GM20431 (cell line): ENCODE data around the gene RPRD1B.
"Not testable (repeated sequence)": the region's sequence is repeated elsewhere in the genome, so short reads cannot be mapped to it uniquely, and the experiment has no call there.

Source experiments
- in situ Hi-C: fragments of 300-500 bp; cut with MseI, MboI; formaldehyde crosslinking; loops from one replicate; pipeline ENCODE4 v1.15.0; 2020; ENCODE audit warnings: low sequenced_read_pairs; ENCODE audit not compliant: unreplicated experiment

RPRD1B gene

GRCh38 chr20:38092260-38092857 lies 58.8 kb downstream of the RPRD1B start:
- in situ Hi-C loops: no loop called here

GRCh38 chr20:38092915-38093314 lies 59.4 kb downstream of the RPRD1B start:
- in situ Hi-C loops: no loop called here

DNA sequence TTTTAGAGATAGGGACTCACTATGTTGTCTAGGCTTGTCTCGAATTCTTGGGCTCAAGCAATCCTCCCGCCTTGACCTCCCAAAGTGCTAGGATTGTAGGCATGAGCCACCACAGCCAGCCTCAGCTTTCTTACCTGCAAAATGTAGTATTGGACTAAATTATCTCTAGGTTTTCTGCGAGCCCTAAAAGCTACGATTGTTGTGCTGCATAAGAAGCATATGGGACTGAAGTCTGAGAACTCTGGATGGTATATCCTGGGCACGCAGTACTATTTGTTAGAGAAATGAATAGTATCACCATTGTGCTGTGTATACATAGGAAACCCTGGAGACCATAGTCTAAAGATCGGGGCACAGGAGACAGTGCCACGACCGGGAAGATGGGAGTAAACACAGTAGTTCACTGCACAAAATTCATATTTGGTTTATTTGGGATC lies 60.1 kb downstream of the RPRD1B start:
- in situ Hi-C loops: no loop called here

GRCh38 chr20:38094373-38094891 lies 60.9 kb downstream of the RPRD1B start:
- in situ Hi-C loops: no loop called here

- in situ Hi-C loops: no loop called here
Observed at GRCh38 chr20:38095017-38095686, 61.6 kb downstream of the RPRD1B start.

DNA sequence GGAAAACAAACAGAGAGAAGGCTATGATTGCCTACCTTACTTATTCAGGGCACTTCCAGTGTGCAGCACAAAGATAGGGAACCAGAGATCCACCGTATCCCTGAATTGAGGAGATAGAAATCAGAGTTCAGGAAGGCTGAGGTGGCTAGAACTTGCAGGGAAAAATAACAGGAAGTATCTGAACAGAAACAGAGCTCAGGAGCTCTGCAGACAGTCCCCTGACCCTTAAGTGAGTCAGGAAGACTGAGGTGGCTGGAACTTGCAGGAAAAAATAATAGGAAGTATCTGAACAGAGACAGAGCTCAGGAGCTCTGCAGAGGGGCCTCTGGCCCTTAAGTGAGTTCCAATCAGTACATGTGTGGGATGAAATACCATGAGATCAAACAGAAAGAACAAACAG lies 65.4 kb downstream of the RPRD1B start:
- in situ Hi-C loops: no loop called here

GRCh38 chr20:38102206-38102605 lies 68.7 kb downstream of the RPRD1B start:
- in situ Hi-C loops: not testable (repeated sequence)

DNA sequence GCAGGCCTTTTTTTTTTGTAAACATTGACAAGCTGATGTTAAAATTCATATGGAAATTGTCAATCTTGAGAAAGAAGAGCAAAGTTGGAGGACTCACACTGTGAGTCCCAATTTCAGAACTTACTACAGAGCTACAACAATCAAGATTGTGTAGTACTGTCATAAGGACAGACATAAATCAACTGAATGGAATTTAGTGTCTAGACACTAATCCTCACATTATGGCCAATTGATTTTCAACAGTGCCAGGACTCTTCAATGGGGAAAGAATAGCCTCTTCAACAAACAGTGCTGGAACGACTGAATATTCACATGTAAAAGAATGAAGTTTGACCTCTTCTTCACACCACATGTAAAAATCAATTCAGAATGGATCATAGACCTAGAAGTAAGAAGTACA lies 70.7 kb downstream of the RPRD1B start:
- in situ Hi-C loops: no loop called here

- in situ Hi-C loops: no loop called here
Observed at GRCh38 chr20:38106461-38106860, 72.9 kb downstream of the RPRD1B start.

GRCh38 chr20:38107386-38107785 lies 73.8 kb downstream of the RPRD1B start:
- in situ Hi-C loops: not testable (repeated sequence)

GRCh38 chr20:38107916-38108315 lies 74.4 kb downstream of the RPRD1B start:
- in situ Hi-C loops: not testable (repeated sequence)

DNA sequence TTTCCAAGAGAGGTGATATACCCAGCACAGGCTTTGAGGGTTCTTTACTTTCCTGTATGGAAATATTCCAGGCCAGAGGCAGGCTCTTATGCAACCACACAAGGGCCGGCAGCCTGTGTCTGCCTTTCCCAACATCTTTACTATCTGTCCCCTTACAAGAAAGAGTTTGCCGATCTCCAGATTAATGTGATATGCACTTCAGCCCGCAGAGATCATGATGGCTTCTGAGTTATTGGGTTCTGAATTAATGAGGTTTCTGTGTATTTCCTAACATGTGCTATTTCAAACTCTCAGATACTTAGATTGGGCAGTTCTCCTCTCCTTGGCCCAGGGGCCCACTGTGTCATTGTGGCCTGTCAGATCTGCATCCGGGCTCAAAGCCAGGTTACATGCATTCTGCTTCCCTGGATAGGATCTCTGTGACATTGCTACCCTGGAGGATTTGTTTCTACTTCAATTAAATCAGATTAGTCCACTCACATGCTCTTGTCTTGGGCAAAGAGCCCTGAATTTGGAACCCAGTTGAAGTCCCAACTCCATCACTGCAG lies 75.0 kb downstream of the RPRD1B start:
- in situ Hi-C loops: no loop called here

- in situ Hi-C loops: no loop called here
Observed at GRCh38 chr20:38108986-38109541, 75.5 kb downstream of the RPRD1B start.

- in situ Hi-C loops: no loop called here
Observed at GRCh38 chr20:38109591-38110524, 76.3 kb downstream of the RPRD1B start.

- in situ Hi-C loops: no loop called here
Observed at GRCh38 chr20:38110525-38111178, 77.1 kb downstream of the RPRD1B start.

DNA sequence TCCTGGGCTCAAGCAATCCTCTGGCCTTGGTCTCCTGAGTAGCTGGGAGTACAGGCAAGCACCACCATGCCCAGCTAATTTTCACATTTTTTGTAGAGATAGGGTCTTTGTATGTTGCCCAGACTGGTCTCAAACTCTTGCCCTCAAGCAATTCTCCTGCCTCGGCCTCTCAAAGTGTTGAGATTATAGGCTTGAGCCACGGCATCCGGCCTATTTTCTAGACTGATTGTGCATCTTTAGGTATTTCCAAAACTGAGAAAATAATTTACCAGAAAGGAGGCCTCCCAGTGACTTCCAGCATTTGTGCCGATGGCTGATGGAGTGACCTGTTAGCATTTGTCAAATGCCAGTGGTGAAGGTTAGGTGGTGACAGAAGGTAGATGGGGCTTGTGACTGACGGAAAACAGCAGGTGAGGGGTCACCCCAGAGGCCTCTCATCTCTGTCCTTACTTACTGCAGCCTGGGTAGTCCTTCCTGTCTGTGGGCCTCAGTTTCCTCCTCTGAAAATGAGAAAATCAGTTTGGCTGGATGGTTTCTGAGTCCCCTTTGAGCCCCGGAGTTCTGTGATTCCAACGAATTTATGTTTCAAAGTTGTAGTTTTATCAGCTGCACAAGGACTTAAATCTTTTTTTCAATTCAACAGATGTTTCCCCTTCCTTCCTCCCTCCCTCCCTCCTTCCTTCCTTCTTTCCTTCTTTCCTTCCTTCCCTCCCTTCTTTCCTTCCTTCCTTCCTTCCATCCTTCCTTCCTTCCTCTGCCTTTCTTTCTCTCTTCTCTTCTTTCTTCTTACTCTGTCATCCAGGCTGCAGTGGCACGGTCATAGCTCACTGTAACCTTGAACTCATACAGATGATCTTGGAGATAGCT lies 78.1 kb downstream of the RPRD1B start:
- in situ Hi-C loops: no loop called here

DNA sequence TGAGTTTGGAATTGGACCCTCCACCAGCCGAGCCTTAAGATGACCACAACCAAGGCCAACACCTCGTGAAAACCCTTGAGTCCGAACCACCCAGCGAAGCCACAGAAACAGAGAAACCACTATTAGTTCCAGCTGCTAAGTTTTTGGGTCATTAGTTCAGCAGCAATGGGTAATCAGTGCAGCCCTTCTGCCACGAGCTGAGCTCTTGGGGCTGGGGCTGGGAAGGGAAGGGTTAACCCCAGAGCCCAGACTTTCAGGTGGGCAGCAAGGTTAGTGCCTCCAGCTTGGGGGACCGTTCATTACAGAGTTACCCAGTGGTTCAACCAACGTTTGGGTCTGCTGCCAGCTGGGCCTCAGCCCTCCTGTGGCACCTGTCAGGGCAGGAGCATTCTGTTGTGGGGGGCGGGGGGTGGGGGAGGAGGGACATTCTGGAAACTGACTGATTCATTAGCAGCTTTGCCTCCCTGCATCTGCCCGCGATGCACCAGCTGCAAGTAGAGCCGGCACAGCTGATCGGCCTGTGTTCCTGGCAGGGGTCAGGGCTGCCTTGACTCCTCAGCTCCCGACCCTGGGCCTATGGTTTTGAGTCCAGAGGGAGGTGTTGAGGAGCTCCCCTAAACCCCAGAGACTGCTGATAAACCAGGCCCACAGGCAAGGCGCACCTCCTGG lies 78.8 kb downstream of the RPRD1B start:
- in situ Hi-C loops: no loop called here

GRCh38 chr20:38112930-38113294 lies 79.4 kb downstream of the RPRD1B start:
- in situ Hi-C loops: no loop called here
